HEK293 (cell line): ENCODE data around the gene CIAO2B.

ENCODE experiments used
- SETDB1 ChIP-seq: IDR thresholded peaks from one replicate; pipeline ENCODE4 v1.6.1; 2017; ENCODE audit warnings: mild to moderate bottlenecking, low read length, moderate library complexity, mixed read lengths; ENCODE audit not compliant: insufficient read length
- SP7 ChIP-seq: fragments of 450-650 bp; formaldehyde crosslinking; IDR thresholded peaks from 2 replicates; pipeline ENCODE4 v1.5.1; 2016; ENCODE audit warnings: missing biosample characterization, missing genetic modification characterization
- ZBTB20 ChIP-seq: fragments of 450-650 bp; formaldehyde crosslinking; IDR thresholded peaks from 2 replicates; pipeline ENCODE4 v1.5.1; 2016; ENCODE audit warnings: missing biosample characterization, missing genetic modification characterization
- ZNF341 ChIP-seq: fragments of 450-650 bp; formaldehyde crosslinking; IDR thresholded peaks from 2 replicates; pipeline ENCODE4; 2016; ENCODE audit warnings: low read depth, missing biosample characterization, missing genetic modification characterization
- TF ChIP-seq, protein P1 (sequence below): fragments of 450-650 bp; formaldehyde crosslinking; IDR thresholded peaks from 2 replicates; pipeline ENCODE4 v1.5.1; 2016; ENCODE audit warnings: missing biosample characterization, missing genetic modification characterization, low read depth
- TF ChIP-seq, protein P2 (sequence below): fragments of 450-650 bp; formaldehyde crosslinking; IDR thresholded peaks from 2 replicates; pipeline ENCODE4 v1.5.1; 2016; ENCODE audit warnings: missing biosample characterization, missing genetic modification characterization
- TF ChIP-seq, protein P3 (sequence below): fragments of 450-650 bp; formaldehyde crosslinking; IDR thresholded peaks from 2 replicates; pipeline ENCODE4 v1.5.1; 2016; ENCODE audit warnings: missing biosample characterization, missing genetic modification characterization

DNA sequence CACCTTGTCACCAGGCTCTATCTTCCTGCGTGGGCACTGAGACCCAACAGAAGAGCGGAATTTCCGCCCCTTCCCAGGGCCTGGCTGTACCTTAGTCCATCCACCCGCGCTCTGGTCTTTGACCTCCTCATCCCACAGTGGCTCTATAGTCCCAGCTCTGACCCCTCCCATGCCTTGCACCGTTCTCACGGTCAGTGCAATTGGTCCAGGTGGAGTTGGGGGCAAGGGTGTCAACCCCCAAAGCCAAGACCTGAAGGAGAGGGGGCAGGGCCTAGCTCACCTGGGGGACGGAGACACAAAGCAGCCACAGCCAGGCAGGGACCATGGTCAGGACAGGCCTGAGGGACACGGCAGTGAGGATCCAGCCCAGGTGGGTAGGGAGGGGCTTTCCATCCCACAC, 16.5 kb downstream of the CIAO2B start:
- TF ChIP-seq SETDB1 = no peak
- TF ChIP-seq, protein P1, sequence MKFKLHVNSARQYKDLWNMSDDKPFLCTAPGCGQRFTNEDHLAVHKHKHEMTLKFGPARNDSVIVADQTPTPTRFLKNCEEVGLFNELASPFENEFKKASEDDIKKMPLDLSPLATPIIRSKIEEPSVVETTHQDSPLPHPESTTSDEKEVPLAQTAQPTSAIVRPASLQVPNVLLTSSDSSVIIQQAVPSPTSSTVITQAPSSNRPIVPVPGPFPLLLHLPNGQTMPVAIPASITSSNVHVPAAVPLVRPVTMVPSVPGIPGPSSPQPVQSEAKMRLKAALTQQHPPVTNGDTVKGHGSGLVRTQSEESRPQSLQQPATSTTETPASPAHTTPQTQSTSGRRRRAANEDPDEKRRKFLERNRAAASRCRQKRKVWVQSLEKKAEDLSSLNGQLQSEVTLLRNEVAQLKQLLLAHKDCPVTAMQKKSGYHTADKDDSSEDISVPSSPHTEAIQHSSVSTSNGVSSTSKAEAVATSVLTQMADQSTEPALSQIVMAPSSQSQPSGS (tag by site-specific recombination) = no peak
- TF ChIP-seq, protein P2, sequence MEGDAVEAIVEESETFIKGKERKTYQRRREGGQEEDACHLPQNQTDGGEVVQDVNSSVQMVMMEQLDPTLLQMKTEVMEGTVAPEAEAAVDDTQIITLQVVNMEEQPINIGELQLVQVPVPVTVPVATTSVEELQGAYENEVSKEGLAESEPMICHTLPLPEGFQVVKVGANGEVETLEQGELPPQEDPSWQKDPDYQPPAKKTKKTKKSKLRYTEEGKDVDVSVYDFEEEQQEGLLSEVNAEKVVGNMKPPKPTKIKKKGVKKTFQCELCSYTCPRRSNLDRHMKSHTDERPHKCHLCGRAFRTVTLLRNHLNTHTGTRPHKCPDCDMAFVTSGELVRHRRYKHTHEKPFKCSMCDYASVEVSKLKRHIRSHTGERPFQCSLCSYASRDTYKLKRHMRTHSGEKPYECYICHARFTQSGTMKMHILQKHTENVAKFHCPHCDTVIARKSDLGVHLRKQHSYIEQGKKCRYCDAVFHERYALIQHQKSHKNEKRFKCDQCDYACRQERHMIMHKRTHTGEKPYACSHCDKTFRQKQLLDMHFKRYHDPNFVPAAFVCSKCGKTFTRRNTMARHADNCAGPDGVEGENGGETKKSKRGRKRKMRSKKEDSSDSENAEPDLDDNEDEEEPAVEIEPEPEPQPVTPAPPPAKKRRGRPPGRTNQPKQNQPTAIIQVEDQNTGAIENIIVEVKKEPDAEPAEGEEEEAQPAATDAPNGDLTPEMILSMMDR (tag by site-specific recombination) = no peak
- no peak for TF ChIP-seq ZNF341 (tag by site-specific recombination)
- TF ChIP-seq SP7 (tag by site-specific recombination) = no peak
- TF ChIP-seq, protein P3, sequence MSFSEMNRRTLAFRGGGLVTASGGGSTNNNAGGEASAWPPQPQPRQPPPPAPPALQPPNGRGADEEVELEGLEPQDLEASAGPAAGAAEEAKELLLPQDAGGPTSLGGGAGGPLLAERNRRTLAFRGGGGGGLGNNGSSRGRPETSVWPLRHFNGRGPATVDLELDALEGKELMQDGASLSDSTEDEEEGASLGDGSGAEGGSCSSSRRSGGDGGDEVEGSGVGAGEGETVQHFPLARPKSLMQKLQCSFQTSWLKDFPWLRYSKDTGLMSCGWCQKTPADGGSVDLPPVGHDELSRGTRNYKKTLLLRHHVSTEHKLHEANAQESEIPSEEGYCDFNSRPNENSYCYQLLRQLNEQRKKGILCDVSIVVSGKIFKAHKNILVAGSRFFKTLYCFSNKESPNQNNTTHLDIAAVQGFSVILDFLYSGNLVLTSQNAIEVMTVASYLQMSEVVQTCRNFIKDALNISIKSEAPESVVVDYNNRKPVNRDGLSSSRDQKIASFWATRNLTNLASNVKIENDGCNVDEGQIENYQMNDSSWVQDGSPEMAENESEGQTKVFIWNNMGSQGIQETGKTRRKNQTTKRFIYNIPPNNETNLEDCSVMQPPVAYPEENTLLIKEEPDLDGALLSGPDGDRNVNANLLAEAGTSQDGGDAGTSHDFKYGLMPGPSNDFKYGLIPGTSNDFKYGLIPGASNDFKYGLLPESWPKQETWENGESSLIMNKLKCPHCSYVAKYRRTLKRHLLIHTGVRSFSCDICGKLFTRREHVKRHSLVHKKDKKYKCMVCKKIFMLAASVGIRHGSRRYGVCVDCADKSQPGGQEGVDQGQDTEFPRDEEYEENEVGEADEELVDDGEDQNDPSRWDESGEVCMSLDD = no peak
- TF ChIP-seq ZBTB20 = no peak
